CD1c-positive myeloid dendritic cell (primary cell): ENCODE measurements around the gene CANT1.
"Not testable (repeated sequence)": the region's sequence is repeated elsewhere in the genome, so short reads cannot be mapped to it uniquely, and the experiment has no call there.

Experiments
- DNase-seq: peaks from one replicate; pipeline ENCODE4 v3.0.0-alpha.2; 2016; ENCODE audit errors: extremely low spot score

Gene CANT1

DNA sequence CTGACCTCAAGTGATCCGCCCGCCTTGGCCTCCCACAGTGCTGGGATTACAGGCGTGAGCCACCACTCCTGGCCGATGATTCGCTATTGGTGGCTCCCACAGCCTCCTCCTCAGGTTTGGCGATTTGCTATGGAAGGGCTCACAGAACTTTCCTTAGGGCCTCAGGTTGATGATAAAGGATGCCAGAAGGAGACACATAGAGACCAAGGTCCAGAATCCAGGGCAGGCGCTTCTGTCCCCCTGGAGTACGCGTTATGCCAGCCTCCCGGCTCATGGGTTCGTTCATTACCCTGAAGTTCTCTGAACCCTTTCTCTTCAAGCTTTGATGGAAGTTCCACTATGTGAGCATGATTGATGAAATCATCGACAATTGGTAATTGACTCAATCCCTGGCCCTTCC, 49.8 kb downstream of the CANT1 start:
- no peak for DNase-seq

DNA sequence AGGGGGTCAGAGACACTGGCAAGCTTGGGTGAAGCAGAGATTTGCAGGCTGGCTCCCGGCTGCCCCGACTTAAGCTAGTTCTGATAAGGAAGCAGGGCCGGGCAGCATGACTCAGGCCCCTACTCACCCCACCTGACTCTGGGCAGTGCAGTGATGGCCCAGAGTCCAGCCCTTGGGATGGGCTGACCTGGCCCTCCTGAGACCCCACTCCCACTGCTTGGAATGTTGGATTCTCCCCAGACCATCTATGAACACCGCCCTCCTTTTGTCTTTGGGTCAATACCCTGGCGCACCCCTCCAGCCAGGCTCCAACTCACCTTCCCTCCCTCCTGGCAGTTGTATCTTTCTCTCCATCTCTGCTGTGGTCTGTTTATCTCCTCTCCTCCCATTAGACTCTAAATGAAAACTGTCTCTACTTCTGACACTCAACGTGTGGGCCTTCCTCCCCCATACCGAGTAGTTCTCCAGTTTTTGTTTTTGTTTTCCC, 50.9 kb downstream of the CANT1 start:
- DNase-seq = peak; percentile 3

DNA sequence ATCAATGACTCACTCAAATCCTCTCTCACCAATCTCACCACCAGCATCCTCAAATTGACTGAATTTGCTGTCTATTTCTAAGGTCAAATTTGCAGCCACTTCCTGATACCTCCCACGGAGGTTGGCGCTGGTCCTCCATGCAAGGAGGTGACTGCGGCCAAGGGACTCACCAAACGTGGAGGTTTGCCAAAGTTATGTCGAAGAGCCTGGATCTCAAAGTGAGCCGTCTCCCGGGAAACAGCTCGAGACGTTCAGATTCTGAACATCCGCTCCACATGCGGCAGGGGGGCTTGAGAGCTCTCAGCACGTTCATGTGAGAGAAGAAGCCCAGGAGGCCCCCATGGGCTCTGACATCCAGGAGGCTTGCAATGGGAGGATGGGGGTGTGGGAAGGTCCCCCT, 52.4 kb downstream of the CANT1 start:
- DNase-seq = no peak

DNA sequence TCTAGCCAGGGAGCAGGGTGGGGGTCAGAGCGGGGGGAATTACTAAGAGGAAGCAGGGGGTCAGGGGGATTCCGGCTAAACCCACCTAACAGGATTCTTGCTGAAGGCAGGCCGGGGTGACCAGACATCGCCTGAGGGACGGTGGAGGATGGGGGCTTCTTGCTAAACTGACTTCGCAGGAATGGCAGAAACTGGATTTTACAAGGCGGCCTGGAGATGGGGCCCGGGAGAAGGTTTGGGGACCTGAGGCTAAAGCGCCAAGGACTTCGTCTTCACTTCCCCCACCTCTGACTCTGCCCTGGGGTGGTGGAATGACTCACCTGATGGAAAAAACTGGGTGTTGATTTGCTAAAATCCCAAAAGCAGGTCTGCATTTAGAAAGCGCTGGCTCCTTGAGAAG, 53.3 kb downstream of the CANT1 start:
- DNase-seq = no peak

DNA sequence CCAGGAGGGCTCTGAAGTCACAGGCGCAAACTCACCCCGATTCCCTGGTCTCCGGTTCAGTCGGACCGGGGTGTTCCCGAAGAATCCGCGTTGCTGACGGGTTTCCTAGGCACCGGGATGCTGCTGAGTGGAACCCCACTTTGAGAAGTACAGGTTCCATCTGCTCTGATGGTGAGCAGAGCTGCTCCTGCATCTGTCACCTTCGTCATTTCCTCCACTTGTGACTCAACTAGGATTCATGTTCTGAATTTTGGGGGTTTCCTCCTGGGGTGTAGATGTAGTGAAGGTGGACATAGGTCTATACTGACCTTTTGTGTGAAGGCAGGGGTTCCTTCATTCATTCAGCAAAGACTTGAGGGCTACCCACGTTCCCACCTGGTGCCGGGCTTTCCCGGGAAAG, 54.9 kb downstream of the CANT1 start:
- no peak for DNase-seq

DNA sequence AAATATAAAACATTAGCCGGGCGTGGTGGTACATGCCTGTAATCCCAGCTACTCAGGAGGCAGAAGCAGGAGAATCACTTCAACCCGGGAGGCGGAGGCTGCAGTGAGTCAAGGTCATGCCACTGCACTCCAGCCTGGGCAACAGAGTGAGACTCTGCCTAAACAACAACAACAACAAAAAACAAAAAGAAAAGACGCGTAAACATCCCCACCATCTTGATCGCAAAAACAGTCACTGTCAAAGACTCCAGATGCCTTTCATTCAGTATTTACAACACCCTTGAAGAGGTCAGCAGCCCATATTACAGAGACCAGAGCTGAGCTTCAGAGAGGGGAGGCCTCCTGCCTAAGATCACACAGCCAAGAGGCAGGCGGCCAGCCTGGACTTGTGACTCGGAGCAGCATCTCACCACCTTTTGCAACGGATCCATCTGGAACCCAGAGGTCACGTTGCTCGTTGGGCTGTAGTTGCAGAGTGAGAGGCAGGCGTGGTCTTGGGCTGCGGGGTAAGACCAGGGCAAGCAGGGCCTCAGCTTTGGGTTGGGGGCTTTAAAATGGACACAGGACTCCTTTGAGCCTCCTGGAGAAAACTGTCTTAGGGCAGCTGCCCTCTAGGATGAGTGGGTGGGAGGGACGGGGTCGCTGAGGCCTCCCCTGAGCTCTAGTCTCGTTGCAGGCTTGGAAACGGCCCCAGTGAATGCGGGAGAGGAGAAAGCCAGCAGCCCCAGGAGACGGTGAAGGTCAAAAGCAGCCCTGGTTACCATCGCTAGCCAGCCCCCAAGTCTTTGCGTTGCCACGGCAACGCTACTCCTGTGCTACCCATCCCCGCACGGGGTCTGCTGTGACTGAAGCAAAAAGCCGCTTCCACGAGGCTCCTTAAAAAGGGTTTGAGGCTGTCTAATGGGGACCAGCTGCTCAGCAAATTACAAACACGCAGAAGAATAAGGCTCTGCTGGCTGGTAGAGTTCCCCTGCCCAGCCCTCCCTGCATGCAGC, 55.9 kb downstream of the CANT1 start:
- DNase-seq = no peak

DNA sequence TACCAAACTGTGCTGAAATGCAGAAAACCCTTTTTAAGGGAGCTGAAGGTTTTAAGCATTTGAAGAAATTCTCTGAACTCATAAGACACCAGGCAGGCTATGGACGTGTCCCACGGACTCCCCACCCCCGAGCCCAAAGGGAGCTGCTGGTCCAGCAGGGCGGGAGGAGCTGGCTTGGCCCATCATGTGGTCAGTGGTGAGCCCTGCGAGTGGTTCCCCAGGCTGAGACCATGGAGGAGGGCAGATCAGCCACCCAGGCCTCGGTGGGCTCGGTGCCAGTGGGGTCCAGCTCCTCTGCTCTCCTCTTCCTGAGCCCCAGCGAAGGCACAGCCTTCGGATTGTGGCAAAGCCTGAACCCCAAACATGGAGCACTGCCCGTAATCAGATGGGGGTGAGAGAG, 56.9 kb downstream of the CANT1 start:
- DNase-seq = no peak

DNA sequence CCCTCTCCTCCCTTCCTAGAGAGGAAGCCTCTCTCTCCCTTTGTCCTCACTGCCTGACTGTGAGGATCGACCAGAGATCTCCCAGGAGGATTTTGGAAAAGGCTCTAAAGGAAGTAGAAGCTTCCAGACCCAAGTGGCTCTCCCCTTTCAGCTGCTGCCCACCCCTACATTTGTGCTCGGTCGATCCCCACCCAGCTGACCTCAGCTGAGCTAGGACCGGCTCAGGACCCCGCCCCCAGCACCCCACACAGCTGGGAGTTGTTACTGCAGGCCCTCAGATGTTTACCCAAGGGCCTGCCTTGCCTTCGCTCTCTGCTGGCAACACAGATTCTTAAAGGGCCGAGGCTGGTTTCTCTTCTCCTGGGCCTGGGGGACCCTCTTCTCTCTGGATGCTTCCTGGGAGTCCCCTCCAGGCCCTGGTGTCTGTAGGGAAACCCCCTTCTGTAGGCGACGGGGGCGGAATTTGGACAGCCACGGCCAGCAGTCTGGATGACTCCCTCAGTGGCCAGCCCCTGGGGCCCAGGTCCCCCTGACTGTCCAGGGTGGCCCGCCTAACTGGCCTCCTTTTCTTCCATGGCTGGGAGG, 57.5 kb downstream of the CANT1 start:
- no peak for DNase-seq

DNA sequence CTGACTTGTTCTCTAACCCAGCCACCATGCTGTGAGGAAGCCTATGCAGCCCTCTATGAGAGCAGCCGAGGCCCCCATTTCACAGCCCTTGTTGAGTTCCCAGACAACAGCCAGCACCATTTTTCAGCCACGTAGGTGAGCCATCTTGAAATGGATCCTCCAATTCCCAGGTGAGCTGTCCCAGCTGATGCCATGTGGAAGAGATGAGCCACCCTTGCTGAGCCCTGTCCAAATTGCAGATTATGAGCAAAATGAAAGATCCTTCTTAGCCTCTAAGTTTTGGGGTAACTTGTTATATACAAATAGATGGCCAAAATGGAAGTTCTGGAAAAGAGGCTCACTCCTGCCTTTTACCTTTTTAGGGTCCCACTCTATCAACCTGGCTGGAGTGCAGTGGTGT, 58.7 kb downstream of the CANT1 start:
- DNase-seq = no peak

DNA sequence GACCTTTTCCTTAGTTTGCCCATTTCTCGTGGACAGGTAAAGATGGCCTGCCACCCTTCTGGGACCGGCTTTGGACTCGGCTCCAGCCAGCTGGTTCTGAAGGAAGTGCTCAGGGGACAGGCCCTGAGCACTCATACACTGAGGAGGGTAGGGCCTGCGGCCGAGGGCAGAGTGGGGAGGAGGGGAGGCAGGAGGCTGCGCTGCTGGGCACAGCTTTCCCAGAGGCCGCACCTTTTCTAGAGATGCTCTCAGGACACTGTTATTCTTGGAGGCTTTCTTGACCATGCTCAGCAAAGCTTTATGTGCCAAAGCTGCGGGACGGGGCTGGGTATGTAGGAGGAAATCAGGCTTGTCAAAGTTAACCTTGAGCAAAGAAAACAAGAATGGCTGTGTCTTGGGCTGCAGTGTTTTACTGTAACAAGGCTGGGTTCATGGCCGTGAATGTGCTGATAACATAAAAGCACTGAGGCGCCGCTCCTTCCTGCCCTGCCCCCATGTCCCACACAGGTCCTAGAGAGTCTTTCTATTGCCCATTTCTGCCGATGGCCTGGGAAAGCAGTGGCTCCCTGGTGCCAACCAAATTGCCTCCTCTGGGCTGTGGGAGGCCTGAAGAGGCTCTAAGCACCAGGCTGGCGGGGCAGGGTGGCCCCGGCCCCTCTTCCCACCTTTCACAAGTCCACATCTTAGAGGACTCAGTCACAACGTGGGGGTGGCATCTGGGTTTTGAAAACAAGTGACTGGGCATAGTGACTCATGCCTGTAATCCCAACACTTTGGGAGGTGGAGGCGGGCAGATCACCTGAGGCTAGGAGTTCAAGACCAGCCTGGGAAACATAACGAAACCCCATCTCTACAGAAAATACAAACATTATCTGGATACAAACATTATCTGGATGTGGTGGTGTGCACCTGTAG, 62.1 kb downstream of the CANT1 start:
- DNase-seq = no peak

DNA sequence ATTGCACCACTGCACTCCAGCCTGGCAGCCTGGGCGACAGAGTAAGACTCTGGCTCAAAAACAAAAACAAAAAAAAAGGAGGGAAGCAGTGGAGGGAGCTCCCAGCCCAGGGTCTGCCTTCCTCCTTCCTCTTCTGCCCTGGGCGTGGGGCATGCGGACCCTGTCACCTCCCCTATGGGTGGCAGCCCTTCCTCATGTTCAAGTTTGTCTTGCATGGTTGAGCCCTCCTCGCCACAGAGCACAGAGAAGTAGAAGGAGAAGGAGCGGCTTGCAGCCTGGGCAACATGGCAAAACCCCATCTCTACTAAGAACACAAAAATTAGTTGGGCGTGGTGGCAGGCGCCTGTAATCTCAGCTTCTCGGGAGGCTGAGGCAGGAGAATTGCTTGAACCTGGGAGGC, 62.9 kb downstream of the CANT1 start:
- peak; percentile 13 for DNase-seq

DNA sequence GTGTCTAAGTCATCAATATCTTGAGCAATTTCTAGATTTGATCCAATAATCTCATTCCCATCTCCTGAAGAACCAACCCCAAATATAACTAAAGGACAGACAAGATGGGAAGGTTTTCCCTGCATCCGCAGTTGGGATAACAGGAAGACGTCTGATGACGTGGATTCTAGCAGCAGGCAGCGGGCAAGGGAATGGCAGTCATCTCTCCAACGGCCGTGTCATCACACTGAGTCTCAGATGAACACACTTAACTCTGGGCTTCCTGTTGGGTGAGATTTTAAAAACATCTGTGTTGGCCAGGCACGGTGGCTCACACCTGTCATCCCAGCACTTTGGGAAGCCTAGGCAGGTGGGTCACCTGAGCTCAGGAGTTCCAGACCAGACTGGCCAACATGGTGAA, 63.4 kb downstream of the CANT1 start:
- no peak for DNase-seq

DNA sequence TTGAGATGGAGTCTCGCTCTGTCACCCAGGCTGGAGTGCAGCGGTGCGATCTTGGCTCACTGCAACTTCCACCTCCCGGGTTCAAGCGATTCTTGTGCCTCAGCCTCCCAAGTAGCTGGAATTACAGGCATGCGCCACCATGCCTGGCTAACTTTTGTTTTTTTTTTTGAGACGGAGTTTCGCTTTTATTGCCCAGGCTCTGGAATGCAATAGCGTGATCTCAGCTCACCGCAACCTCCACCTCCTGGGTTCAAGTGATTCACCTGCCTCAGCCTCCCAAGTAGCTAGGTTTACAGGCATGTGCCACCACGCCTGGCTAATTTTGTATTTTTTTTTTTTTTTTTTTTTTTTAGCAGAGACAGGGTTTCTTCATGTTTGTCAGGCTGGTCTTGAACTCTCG, 64.1 kb downstream of the CANT1 start:
- not testable (repeated sequence) for DNase-seq

DNA sequence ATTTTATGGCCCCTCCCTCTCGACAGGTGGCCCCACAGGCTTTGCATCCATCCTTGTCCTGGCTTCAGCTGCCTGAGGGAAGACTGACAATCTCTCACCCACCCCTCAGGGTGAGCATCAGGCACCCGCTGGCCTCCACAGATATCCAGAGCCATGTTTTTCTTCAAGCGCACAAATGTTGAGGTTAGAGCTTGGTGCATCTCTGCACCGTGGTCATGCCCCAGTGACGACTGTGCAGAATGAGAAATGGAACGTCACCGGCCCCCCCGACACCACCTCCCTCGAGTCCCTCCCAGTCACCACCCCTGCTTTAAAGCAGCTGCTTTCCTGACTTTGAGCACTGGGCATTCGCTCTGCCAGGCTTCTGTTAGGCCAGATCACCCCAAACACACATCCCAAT, 64.6 kb downstream of the CANT1 start:
- DNase-seq = no peak

DNA sequence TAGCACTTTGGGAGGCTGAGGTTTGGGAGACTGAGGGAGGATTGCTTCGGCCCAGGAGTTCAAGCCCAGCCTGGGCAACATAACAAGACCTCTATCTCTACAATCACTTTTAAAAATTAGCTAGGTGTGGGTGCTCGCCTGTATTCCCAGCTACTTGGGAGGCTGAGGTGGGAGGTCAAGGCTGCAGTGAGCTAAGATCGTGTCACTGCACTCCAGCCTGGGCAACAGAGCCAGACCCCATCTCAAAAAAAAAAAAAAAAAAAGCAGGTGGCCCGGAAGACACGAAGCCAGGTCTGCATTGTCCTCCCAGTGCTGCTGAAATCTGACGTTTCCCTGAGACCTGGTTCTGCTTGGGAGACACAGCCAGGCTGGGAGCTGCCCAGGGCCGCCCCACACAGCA, 65.5 kb downstream of the CANT1 start:
- DNase-seq = no peak
